ENCODE results near the gene FBXW12. TPM values are rescaled to one million over a fixed set of nuclear protein-coding genes. Genes with fewer than 3 reads are reported as not detected.

The FBXW12 gene
- total RNA-seq, 1 experiment from 2014 or later = not detected

DNA sequence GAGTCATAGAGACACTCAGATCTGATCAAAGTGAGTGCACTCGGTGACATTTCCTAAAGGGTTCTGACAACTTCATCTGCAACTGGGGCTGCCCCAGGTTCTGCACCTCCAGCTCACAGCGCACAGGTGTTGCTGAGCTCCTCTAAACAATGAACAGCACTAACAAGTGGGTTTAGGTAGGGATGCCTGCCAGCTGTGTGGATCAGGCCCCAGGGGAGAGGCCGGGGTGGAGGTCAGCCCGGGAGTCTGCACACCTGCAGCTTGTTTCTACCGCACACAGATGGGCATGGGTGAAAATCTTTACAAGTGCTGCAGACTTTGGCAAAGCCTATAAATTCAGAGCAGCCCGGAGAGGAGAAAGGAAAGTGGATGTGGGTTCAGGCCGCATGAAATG is 355 bp downstream of the FBXW12 start (continued):
- TF ChIP-seq CTCF (IDR thresholded peaks at IDR 0.05 in 2 of 3, conservative IDR thresholded peaks at IDR 0.05 in 1 of 3; ENCODE audit: borderline replicate concordance in 1 of 3, insufficient read depth in 1 of 3, low read depth in 2 of 3, low read length in 2 of 3) (no peak), POLR2AphosphoS5 (IDR thresholded peaks at IDR 0.05; ENCODE audit: low read depth, low read length) (no peak)

- ChIA-PET RAD21 (ENCODE audit: low non-redundant PET in 1 of 2, low total read pairs in 2 of 2, uncharacterized antibody in 2 of 2, unreplicated experiment in 2 of 2) (no interaction called here), POLR2A (no interaction called here), CTCF (no interaction called here)
- H3K27ac ChIP-seq (ENCODE audit: low read depth, low read length) = no peak overlapping the region
- no TSS peak for BruUV-seq (replicated peaks)
- ATAC-seq (no peak), DNase-seq (ENCODE audit: low read depth, low spot score) (no peak)
- H4K20me1 ChIP-seq (ENCODE audit: insufficient read depth) = no peaks in the 10 kb centered on the region
- H2AFZ ChIP-seq (ENCODE audit: low read depth, low read length, poor library complexity, severe bottlenecking) = no peak overlapping the region
- no peaks in the 10 kb centered on the region for H3K79me2 ChIP-seq (ENCODE audit: insufficient read depth, low read length)
- no peaks in the 10 kb centered on the region for H3K27me3 ChIP-seq (ENCODE audit: insufficient read depth, low read length)
- H3K9me2 ChIP-seq (ENCODE audit: insufficient read depth) = no peaks in the 10 kb centered on the region
- no peaks in the 10 kb centered on the region for H3K4me1 ChIP-seq (ENCODE audit: control insufficient read depth in 1 of 2, insufficient read depth in 2 of 2, low read length in 2 of 2)
- no peak overlapping the region for H3K4me3 ChIP-seq (replicated peaks in 1 of 2; ENCODE audit: low read depth in 1 of 2, low read length in 2 of 2)
- H3K9me3 ChIP-seq (ENCODE audit: control insufficient read depth in 1 of 2, insufficient read depth in 1 of 2, low read depth in 1 of 2, low read length in 2 of 2) = no peaks in the 10 kb centered on the region
- H3K4me2 ChIP-seq (ENCODE audit: low read length) = no peak overlapping the region
- no peaks in the 10 kb centered on the region for H3K36me3 ChIP-seq (ENCODE audit: control insufficient read depth in 1 of 2, insufficient read depth in 2 of 2, low read length in 2 of 2)
- H3K9ac ChIP-seq (ENCODE audit: low read length) = no peak overlapping the region
- intact Hi-C loops (cut with micrococcal nuclease) = no loop called here
- TF ChIP-seq EZH2phosphoT487 (IDR thresholded peaks at IDR 0.05; ENCODE audit: borderline replicate concordance) (no peak), SIN3A (IDR thresholded peaks at IDR 0.05; ENCODE audit: low read depth) (no peak), CTCF (IDR thresholded peaks at IDR 0.05 in 2 of 3, conservative IDR thresholded peaks at IDR 0.05 in 1 of 3; ENCODE audit: borderline replicate concordance in 1 of 3, insufficient read depth in 1 of 3, low read depth in 2 of 3, low read length in 2 of 3) (no peak), JUND (IDR thresholded peaks at IDR 0.05) (no peak), TCF7L2 (IDR thresholded peaks at IDR 0.05; ENCODE audit: borderline replicate concordance, extremely low read depth, insufficient read depth, insufficient read length) (no peak), ZNF274 (IDR thresholded peaks at IDR 0.05; ENCODE audit: low read depth, low read length) (no peak), ZFX (IDR thresholded peaks at IDR 0.05) (no peak), EZH2 (IDR thresholded peaks at IDR 0.05) (no peak), SP1 (IDR thresholded peaks at IDR 0.05; ENCODE audit: low read depth) (no peak), ZBTB33 (IDR thresholded peaks at IDR 0.05; ENCODE audit: extremely low read depth, insufficient replicate concordance, low read length) (no peak), CBX3 (IDR thresholded peaks at IDR 0.05; ENCODE audit: low read depth) (no peak), SRF (IDR thresholded peaks at IDR 0.05; ENCODE audit: low read depth) (no peak)
- TF ChIP-seq, protein P1, sequence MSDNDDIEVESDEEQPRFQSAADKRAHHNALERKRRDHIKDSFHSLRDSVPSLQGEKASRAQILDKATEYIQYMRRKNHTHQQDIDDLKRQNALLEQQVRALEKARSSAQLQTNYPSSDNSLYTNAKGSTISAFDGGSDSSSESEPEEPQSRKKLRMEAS (IDR thresholded peaks at IDR 0.05) = no peak
Measured at GRCh38 chr3:48372862-48373435, 930 bp downstream of the FBXW12 start.

Data from HCT116 (cell line).